Inferior parietal cortex (tissue), 1 donor: ENCODE data around the gene TTF2.
A peak's percentile ranks its signal among the peaks of the same experiment; 100 is the strongest.

ENCODE experiments used
- DNase-seq: peaks from one replicate; pipeline ENCODE4 v3.0.0-alpha.2; 2016; ENCODE audit errors: extremely low spot score

The TTF2 gene

GRCh38 chr1:117120774-117121588 lies 60.9 kb downstream of the TTF2 start:
- DNase-seq: no peak

DNA sequence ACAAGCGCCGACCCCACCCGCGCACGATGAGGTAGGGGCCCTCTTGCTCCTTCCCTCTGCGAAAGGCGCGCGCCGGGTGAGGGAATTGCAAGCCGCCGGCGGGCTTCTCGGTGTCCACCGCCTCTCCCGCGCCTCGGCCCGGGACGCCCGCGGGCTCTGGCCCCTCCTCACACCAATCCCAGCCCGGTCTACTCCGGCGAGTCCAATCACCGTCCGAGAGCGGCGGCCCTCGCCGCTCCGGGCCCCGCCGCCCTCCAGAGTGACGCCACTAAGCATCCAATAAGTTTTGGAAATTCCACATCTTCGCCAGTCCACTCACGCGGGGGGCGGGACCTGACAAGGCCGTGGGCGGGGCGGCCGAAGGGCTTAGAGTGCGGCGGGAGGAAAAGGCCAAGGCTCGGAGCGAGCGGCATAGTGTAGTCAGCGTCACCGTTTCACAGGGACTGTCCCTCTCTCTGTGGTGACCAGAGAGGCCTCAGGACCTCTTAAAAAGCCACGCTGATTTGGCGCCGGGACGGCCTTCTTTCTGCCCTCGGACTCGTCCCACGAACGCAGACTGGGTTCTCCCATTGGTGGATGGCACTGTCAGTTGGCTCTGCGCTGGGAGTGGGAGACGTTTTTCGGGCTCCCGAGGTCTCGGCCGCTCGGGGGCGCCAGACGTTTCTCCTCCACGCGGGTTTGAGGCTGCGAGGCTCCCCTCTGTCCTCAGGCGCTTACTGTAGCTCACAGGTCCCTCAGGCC lies 61.6 kb downstream of the TTF2 start, which contains the start of gene TRIM45:
Gene TRIM45 (minus strand): TSS at position 161 of the 741 bp plus-strand sequence. CDS start 548 bp downstream, outside the sequence.
- DNase-seq: peak; percentile 98

DNA sequence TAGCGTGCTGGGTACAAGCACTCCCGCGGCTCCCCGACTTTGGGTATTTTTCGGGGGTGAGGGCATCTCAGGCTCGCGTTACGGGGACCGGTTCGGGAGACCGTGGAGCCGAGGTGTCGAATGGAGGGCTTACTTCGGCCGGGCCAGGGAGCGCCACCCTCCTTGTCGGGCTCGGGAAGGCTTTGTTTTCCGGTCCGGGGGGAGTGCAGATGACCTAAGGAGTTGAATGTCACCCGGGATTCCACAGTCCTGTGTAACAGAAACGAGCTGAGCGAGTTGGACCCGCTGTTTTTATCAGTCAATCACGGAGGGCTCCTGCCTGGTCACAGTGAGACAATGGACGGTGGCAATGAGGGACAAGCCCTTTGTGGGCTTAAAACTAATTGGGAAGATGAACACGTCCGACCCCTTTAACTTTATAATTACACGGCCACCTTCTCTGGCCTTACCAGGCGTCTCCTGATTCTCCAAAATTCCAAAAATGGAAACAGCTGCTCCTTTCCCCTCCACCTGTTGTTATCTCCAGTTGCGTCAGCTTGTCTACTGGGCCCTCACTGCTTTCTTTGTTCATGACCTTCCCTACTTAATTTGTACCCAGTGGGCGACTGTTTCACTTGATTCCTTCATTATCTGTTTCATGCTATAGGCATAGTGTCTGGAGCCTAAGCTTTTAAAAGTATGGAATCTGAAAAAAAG lies 62.4 kb downstream of the TTF2 start:
- no peak for DNase-seq

GRCh38 chr1:117123274-117123673 lies 63.1 kb downstream of the TTF2 start:
- no peak for DNase-seq

GRCh38 chr1:117124661-117125060 lies 64.5 kb downstream of the TTF2 start:
- no peak for DNase-seq

- DNase-seq: no peak
Observed at GRCh38 chr1:117127795-117128194, 67.7 kb downstream of the TTF2 start.

- peak; percentile 78 for DNase-seq
Observed at GRCh38 chr1:117128323-117129079, 68.4 kb downstream of the TTF2 start.

DNA sequence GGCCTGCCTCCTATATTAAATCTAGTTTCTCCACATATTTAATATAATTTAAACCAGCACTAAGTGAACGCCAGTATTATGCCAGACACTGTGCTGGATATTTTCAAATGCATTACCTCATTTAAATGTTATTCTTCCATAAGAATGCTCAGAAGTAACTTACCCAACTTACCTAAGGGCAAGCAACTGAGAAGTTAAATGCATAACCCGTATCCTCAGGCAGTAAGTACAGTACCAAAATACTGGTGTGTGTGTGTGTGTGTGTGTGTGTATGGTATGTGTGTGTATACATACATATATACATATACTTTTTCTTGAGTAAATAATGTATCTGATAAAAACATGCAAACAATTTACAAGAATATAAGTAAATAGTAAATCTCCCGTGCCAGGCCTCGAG lies 70.4 kb downstream of the TTF2 start:
- DNase-seq: no peak

- no peak for DNase-seq
Observed at GRCh38 chr1:117135329-117135728, 75.2 kb downstream of the TTF2 start.

DNA sequence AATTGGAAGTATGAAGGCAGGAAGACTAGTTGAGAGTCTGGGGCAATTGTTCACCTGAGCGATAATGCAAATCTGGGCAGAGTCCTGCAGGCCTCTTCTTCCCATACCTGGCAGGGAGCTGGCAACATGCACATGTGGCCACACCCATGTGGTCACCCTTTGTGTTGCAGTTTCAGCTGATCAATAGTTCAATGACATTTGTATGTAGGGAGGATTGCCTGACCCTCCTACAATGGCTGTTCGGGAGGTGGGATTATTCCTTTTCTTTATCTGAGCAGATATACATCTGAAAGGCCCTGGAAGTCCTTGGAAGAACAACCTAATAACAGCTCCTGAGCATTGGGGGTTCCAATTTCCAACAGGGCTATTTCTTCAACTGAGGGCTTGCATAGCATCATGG lies 76.6 kb downstream of the TTF2 start:
- no peak for DNase-seq

DNA sequence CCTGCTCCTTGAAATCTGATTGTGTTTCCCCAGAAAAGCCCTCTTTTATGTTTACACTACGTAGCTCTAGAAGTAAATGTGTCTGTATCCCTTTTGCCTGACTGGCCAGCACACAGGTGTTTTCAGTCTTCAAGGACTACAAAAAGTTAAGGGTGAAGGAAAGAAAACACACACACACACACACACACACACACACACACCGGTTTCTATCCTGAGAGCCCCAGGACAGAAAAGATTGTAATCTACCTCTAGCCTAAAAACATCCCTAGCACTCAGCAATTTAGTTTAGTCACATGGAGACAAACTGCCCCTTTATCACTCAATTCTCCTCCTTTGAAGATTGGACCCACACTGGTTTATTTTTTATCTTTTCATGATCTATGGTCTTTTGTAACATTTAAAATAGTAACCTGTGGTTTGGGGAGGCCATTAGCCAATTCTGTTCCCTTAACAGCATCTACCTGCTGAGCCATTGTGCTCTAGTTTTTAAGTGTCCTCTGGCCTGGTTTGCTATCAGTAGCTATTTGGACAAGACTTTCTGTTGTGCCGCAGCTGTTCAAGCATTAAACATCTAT lies 77.2 kb downstream of the TTF2 start:
- DNase-seq: no peak

GRCh38 chr1:117138106-117138505 lies 78.0 kb downstream of the TTF2 start:
- DNase-seq: no peak

DNA sequence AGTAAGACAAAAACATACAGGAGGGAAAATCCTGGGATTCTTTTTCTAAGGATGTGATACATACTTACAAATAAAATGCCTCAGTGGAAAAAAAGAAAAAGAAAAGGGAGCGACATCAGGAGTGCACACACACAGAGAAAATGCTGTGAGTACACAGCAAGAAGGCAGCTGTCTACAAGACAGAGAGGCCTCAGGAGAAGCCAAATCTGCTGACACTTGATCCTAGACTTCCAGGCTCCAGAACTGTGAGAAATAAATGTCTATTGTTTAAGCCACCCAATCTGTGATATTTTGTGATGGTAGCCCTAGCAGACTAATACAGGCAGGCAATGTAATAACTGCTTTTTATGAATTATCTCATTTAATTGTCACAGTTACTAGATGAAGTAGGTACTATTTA lies 78.4 kb downstream of the TTF2 start:
- no peak for DNase-seq

GRCh38 chr1:117142200-117142599 lies 82.1 kb downstream of the TTF2 start:
- no peak for DNase-seq

DNA sequence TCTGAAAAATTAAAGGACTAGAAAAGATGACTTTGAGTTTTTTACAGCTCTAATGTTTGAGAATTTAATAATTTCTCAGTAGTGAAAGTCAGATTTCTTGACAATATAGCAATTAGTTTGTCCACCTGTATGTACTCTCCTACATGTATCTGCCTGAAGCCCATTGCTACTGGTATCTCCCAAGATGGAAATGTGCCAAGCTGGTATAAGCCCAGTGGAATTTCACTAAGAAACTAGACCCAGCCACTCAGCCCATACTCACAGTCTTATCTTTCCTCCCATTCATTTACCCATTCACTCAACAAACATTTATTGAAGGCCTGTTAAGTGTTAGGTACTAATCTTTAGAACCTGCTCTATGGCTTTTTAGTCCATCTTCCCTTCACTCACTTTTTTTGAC lies 83.0 kb downstream of the TTF2 start:
- DNase-seq: no peak

GRCh38 chr1:117143871-117144270 lies 83.7 kb downstream of the TTF2 start:
- DNase-seq: no peak

DNA sequence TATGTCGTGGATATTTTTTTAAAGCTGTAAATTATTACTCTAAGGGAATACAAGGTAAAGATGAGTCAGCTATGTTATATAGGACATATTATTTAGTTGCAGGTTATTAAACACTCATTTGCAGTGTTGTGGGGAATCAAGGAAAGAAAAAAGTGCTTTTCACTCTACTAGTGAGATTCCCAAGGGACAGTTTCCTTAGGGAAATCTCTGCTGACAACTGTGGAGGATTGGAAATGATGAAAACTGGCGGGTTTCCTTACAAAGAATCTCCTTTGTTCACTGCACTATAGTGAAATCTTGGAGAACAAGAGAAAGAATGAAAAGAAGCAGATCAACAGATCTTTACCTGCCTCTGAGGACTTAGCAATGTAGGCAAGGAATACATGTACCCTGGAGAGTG lies 85.9 kb downstream of the TTF2 start:
- no peak for DNase-seq

- DNase-seq: no peak
Observed at GRCh38 chr1:117146575-117147340, 86.6 kb downstream of the TTF2 start.

DNA sequence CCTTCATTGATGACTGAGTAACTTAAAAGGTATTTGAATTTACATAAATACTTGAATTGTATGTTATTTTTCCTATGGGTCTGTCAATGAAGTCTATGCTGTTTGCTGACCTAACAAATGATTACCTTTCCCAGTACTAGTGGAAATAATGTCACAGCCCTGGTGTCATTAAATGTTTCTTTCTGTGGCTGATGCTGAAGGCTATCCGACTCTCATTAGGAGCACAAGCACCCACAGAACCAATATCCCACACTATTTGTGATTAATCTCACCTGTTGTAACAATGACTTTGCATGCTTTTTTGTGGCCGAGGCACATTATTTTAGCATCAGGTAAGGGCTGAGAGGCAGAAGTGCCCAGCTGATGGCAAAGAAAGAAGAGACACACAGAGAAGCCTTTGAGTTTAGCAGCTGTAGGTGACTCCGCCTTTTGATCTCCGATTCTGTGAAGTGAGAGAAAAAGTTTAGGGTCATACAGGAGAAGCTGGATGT lies 87.3 kb downstream of the TTF2 start:
- no peak for DNase-seq

DNA sequence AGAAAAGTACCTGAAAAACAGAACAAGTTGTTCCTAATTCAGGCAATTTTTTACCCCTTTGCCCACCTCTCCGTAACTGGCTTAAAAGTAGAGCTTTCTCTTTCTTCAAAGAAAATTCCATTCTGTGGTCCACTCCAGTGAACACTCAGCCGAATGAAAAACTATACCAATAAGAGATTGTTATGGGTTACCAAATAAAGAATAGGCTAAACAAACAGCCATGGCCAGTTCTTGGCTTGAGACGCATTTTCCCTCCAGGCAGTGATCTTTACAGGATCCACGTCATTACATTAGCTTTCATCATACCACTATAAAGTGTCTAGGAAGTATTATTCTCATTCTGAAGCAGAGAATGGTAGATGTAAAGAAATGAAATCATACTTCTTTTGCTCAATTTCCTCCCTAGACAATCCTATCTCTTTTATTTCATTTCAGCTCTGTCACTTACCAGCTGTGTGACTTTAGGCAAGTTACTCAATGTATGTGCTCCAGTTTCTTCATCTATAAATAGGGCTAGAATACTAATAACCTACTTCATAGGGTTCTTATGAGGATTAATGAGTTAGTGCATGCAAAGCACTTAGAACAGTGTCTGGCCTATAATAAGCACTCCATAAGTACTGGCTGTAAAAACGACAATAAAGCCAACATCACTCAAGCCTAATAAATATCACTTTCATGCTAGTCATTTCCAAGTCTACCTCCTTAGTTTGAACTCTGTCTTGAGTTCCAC lies 87.9 kb downstream of the TTF2 start:
- no peak for DNase-seq
